OCI-LY1 (cell line): ENCODE results near the gene DCUN1D4.

Experiments
- H2AFZ ChIP-seq: fragments of 200-600 bp; sonication (generic), shearing (Covaris generic); 2 replicates; pipeline ENCODE4 v1.6.0; 2014; ENCODE audit warnings: antibody characterized with exemption, mild to moderate bottlenecking, low read length
- H3F3A ChIP-seq: fragments of 200-600 bp; sonication (generic), shearing (Covaris generic); 2 replicates; pipeline ENCODE4 v1.6.0; 2014; ENCODE audit warnings: mild to moderate bottlenecking, antibody characterized with exemption, low read length, moderate library complexity; ENCODE audit not compliant: insufficient read depth
- H3K27ac ChIP-seq: fragments of 200-600 bp; sonication (generic); 2 replicates; pipeline ENCODE4 v1.5.1; 2014; ENCODE audit warnings: low read length, mixed run types, mild to moderate bottlenecking, low read depth; ENCODE audit not compliant: poor library complexity, severe bottlenecking
- H3K27me3 ChIP-seq: fragments of 200-600 bp; sonication (generic); 2 replicates; pipeline ENCODE4 v1.6.0; 2014; ENCODE audit warnings: antibody characterized with exemption, mild to moderate bottlenecking, low read length, moderate library complexity; ENCODE audit not compliant: insufficient read depth
- H3K36me3 ChIP-seq: fragments of 200-600 bp; sonication (generic); 2 replicates; pipeline ENCODE4 v1.6.1; 2014; ENCODE audit warnings: mild to moderate bottlenecking, antibody characterized with exemption, low read length, moderate library complexity, mixed read lengths; ENCODE audit not compliant: insufficient read depth
- H3K4me1 ChIP-seq: fragments of 200-600 bp; sonication (generic); 2 replicates; pipeline ENCODE4 v1.5.1; 2014; ENCODE audit warnings: mild to moderate bottlenecking, low read length, moderate library complexity; ENCODE audit not compliant: insufficient read depth, severe bottlenecking
- H3K4me2 ChIP-seq: fragments of 200-600 bp; sonication (generic), shearing (Covaris generic); 2 replicates; pipeline ENCODE4 v1.6.1; 2014; ENCODE audit warnings: low read length
- H3K4me3 ChIP-seq: fragments of 200-600 bp; sonication (generic); 2 replicates; pipeline ENCODE4 v1.5.1; 2014; ENCODE audit warnings: low read length, low read depth, mild to moderate bottlenecking, mixed read lengths; ENCODE audit not compliant: poor library complexity, severe bottlenecking
- H3K79me2 ChIP-seq: fragments of 200-600 bp; shearing (Covaris generic); 2 replicates; pipeline ENCODE4 v1.6.1; 2016; ENCODE audit warnings: mixed run types, low read length, mixed read lengths; ENCODE audit not compliant: insufficient read depth
- H3K9ac ChIP-seq: fragments of 200-600 bp; sonication (generic), shearing (Covaris generic); 2 replicates; pipeline ENCODE4 v1.6.1; 2014; ENCODE audit warnings: mild to moderate bottlenecking, low read length, mixed read lengths
- H3K9me2 ChIP-seq: fragments of 200-600 bp; sonication (generic), shearing (Covaris generic); 2 replicates; pipeline ENCODE4 v1.6.1; 2014; ENCODE audit warnings: low read depth, mild to moderate bottlenecking, low read length, mixed read lengths
- H3K9me3 ChIP-seq: fragments of 200-600 bp; shearing (Covaris generic); 2 replicates; pipeline ENCODE4 v1.6.1; 2014; ENCODE audit warnings: low read length, mixed read lengths
- H4K20me1 ChIP-seq: fragments of 200-600 bp; sonication (generic), shearing (Covaris generic); 2 replicates; pipeline ENCODE4 v1.6.0; 2016; ENCODE audit warnings: mild to moderate bottlenecking, low read length; ENCODE audit not compliant: insufficient read depth
- CTCF ChIP-seq: fragments of 200-600 bp; sonication (generic), shearing (Covaris generic); IDR thresholded peaks from 2 replicates; pipeline ENCODE4 v1.5.1; 2017; ENCODE audit warnings: mild to moderate bottlenecking, antibody characterized with exemption, low read length, moderate library complexity, mixed read lengths
- EZH2 ChIP-seq: fragments of 200-600 bp; sonication (generic), shearing (Covaris generic); IDR thresholded peaks from 2 replicates; pipeline ENCODE4 v1.8.0; 2017; ENCODE audit warnings: borderline replicate concordance, mixed run types, mild to moderate bottlenecking, antibody characterized with exemption, low read length, moderate library complexity, mixed read lengths

Gene DCUN1D4

GRCh38 chr4:51867689-51868448 is 24.9 kb downstream of the DCUN1D4 start:
- Histone ChIP-seq H3K9ac (no peak overlapping the region), H3K9me3 (no peaks in the 10 kb centered on the region), H3K79me2 (no peaks in the 10 kb centered on the region), H2AFZ (no peak overlapping the region), H3K4me3 (no peak overlapping the region), H3F3A (no peaks in the 10 kb centered on the region), H3K27me3 (no peaks in the 10 kb centered on the region), H4K20me1 (no peaks in the 10 kb centered on the region), H3K27ac (no peak overlapping the region), H3K9me2 (no peaks in the 10 kb centered on the region), H3K4me2 (no peak overlapping the region), H3K36me3 (peaks cover 76% of the 10 kb centered on the region), H3K4me1 (no peaks in the 10 kb centered on the region)
- TF ChIP-seq CTCF (no peak), EZH2 (no peak)

- Histone ChIP-seq H3K9ac (no peak overlapping the region), H4K20me1 (no peaks in the 10 kb centered on the region), H3K27ac (no peak overlapping the region), H3K4me1 (no peaks in the 10 kb centered on the region), H3F3A (no peaks in the 10 kb centered on the region), H3K9me3 (no peaks in the 10 kb centered on the region), H3K79me2 (no peaks in the 10 kb centered on the region), H3K4me2 (no peak overlapping the region), H3K27me3 (no peaks in the 10 kb centered on the region), H3K9me2 (no peaks in the 10 kb centered on the region), H2AFZ (no peak overlapping the region), H3K36me3 (peaks cover 78% of the 10 kb centered on the region), H3K4me3 (no peak overlapping the region)
- TF ChIP-seq EZH2 (no peak), CTCF (no peak)
These were observed 25.5 kb downstream of the DCUN1D4 start for GRCh38 chr4:51868449-51868847.

GRCh38 chr4:51870441-51871188 is 27.7 kb downstream of the DCUN1D4 start:
- no peak overlapping the region for H3K9ac ChIP-seq
- no peaks in the 10 kb centered on the region for H3K79me2 ChIP-seq
- H3K27ac ChIP-seq, result no peak overlapping the region
- H3K4me1 ChIP-seq, result no peaks in the 10 kb centered on the region
- H3K9me2 ChIP-seq, result no peaks in the 10 kb centered on the region
- H3F3A ChIP-seq, result no peaks in the 10 kb centered on the region
- no peaks in the 10 kb centered on the region for H3K9me3 ChIP-seq
- H2AFZ ChIP-seq, result no peak overlapping the region
- H3K36me3 ChIP-seq, result peaks cover 78% of the 10 kb centered on the region
- no peaks in the 10 kb centered on the region for H4K20me1 ChIP-seq
- no peak overlapping the region for H3K4me2 ChIP-seq
- no peak overlapping the region for H3K4me3 ChIP-seq
- TF ChIP-seq EZH2, result no peak
- TF ChIP-seq CTCF, result no peak
- H3K27me3 ChIP-seq, result no peaks in the 10 kb centered on the region
